HL-60 (cell line): Measurements from ENCODE around the gene LRRC3B.

Experiments used
- GABPA ChIP-seq: IDR thresholded peaks from 2 replicates; pipeline ENCODE4 v1.6.1; 2012; ENCODE audit warnings: low read depth
- TF ChIP-seq, protein P1 (sequence below): IDR thresholded peaks from one replicate; pipeline ENCODE4 v1.5.1; 2011; ENCODE audit warnings: low read length, control low read depth, inconsistent platforms; ENCODE audit not compliant: insufficient read depth

DNA sequence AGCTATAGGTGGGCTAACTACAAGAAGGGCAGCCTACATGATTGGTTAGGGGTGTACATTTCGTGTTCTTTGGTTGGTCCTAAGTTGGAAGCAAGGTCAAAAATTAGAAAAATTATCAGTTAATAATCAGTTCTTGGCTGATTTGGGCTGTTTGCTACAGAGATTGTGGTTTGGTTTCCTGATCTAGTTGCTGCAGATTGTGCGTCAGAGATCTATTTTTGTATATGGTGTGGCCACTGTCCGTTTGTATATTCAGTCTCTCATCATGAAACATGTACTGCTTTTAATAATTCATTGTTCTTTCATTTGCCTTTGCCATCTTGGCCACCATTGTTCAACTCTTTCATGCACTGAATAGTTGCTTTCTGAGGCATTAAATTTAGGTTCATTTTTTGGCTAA is 80.9 kb downstream of the LRRC3B start:
- TF ChIP-seq, protein P1, sequence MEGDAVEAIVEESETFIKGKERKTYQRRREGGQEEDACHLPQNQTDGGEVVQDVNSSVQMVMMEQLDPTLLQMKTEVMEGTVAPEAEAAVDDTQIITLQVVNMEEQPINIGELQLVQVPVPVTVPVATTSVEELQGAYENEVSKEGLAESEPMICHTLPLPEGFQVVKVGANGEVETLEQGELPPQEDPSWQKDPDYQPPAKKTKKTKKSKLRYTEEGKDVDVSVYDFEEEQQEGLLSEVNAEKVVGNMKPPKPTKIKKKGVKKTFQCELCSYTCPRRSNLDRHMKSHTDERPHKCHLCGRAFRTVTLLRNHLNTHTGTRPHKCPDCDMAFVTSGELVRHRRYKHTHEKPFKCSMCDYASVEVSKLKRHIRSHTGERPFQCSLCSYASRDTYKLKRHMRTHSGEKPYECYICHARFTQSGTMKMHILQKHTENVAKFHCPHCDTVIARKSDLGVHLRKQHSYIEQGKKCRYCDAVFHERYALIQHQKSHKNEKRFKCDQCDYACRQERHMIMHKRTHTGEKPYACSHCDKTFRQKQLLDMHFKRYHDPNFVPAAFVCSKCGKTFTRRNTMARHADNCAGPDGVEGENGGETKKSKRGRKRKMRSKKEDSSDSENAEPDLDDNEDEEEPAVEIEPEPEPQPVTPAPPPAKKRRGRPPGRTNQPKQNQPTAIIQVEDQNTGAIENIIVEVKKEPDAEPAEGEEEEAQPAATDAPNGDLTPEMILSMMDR = no peak
- TF ChIP-seq GABPA = no peak
